C4-2B (cell line): ENCODE measurements around the gene AP2S1.

Experiments used
- H3K27ac ChIP-seq: fragments of 450-650 bp; 2 replicates; pipeline ENCODE4 v1.5.1; 2017
- CTCF ChIP-seq: fragments of 450-650 bp; conservative IDR thresholded peaks from 2 replicates; pipeline ENCODE4 v1.5.1; 2017; ENCODE audit warnings: mild to moderate bottlenecking
- ZFX ChIP-seq: fragments of 450-650 bp; IDR thresholded peaks from 2 replicates; pipeline ENCODE4 v1.6.1; 2017

The AP2S1 gene

GRCh38 chr19:46845959-46846459 is 4.6 kb downstream of the AP2S1 start:
- H3K27ac ChIP-seq = no peak overlapping the region
- no peak for TF ChIP-seq CTCF

GRCh38 chr19:46844067-46844489 is 6.6 kb downstream of the AP2S1 start:
- TF ChIP-seq CTCF (no peak), ZFX (no peak)
- no peak overlapping the region for H3K27ac ChIP-seq

GRCh38 chr19:46842791-46843190 is 7.9 kb downstream of the AP2S1 start:
- TF ChIP-seq ZFX = no peak
- H3K27ac ChIP-seq = no peak overlapping the region; the same call in 1 of the 2 replicates

- TF ChIP-seq ZFX (no peak), CTCF (no peak)
- H3K27ac ChIP-seq = peak overlapping the region; percentile 60
Observed at GRCh38 chr19:46841458-46842083, 9.1 kb downstream of the AP2S1 start.

GRCh38 chr19:46840498-46840942 is 10.1 kb downstream of the AP2S1 start:
- TF ChIP-seq ZFX (no peak), CTCF (peak; percentile 79)
- H3K27ac ChIP-seq = peak overlapping the region; percentile 60

- peak overlapping the region; percentile 60 for H3K27ac ChIP-seq
- TF ChIP-seq ZFX = no peak
Observed at GRCh38 chr19:46839752-46840497, 10.7 kb downstream of the AP2S1 start.

- TF ChIP-seq CTCF (no peak), ZFX (no peak)
- H3K27ac ChIP-seq = no peak overlapping the region
Observed at GRCh38 chr19:46838160-46838559, 12.5 kb downstream of the AP2S1 start.

GRCh38 chr19:46834984-46835383 is 15.7 kb downstream of the AP2S1 start:
- TF ChIP-seq CTCF (no peak), ZFX (no peak)

More at GRCh38 chr19:46834984-46835383, 15.7 kb downstream of the AP2S1 start:
- H3K27ac ChIP-seq = no peak overlapping the region
